ENCODE measurements around the gene SFXN5.

GRCh38 chr2:73088211-73088610, 16.7 kb upstream of the SFXN5 start:
- TF ChIP-seq CTCF (IDR thresholded peaks at IDR 0.05; ENCODE audit: extremely low read depth in 1 of 2, insufficient read depth in 1 of 2, low read depth in 1 of 2, low read length in 2 of 2): no peak
- TF ChIP-seq EZH2 (IDR thresholded peaks at IDR 0.05; ENCODE audit: borderline replicate concordance, low read depth, low read length, severe bottlenecking): no peak
- TF ChIP-seq POLR2A (IDR thresholded peaks at IDR 0.05; ENCODE audit: low read depth, low read length): no peak
